Suprapubic skin (tissue), 4 donors: ENCODE data around the gene SYNE1. TPM values are rescaled to one million over a fixed set of nuclear protein-coding genes. Genes with fewer than 3 reads are reported as not detected.

Source experiments
- DNase-seq, 2 donors: peaks; one replicate each; pipeline ENCODE4 v3.0.0-alpha.2; 2019; ENCODE audit warnings: low spot score in 2 of 2
- H3K27ac ChIP-seq: fragments of 200-600 bp; sonication (generic); one replicate; pipeline ENCODE4 v1.5.1; 2019
- H3K27me3 ChIP-seq: fragments of 200-600 bp; sonication (generic); one replicate; pipeline ENCODE4 v1.5.1; 2019
- H3K36me3 ChIP-seq: fragments of 200-600 bp; sonication (generic); one replicate; pipeline ENCODE4 v1.5.1; 2019
- H3K4me1 ChIP-seq: fragments of 200-600 bp; sonication (generic); one replicate; pipeline ENCODE4 v1.5.1; 2019
- H3K4me3 ChIP-seq: fragments of 200-600 bp; sonication (generic); one replicate; pipeline ENCODE4 v1.5.1; 2019; ENCODE audit warnings: mild to moderate bottlenecking
- H3K9me3 ChIP-seq: fragments of 200-600 bp; sonication (generic); one replicate; pipeline ENCODE4 v1.5.1; 2019
- EP300 ChIP-seq: sonication (generic); formaldehyde crosslinking; IDR thresholded peaks from one replicate; pipeline ENCODE4 v1.6.1; 2017; ENCODE audit warnings: antibody characterized with exemption
- POLR2A ChIP-seq, 2 donors: fragments of 450-650 bp; IDR thresholded peaks; one replicate each; pipeline ENCODE4 v1.6.1; 2017; ENCODE audit warnings: antibody characterized with exemption in 2 of 2, mild to moderate bottlenecking in 2 of 2, moderate library complexity in 2 of 2
- POLR2AphosphoS5 ChIP-seq, 3 donors: sonication (generic); formaldehyde crosslinking; IDR thresholded peaks; one replicate each; pipeline ENCODE4 v1.6.1; 2017; ENCODE audit warnings: antibody characterized with exemption in 3 of 3
- WGBS: methylation state at CpG from one replicate; pipeline ENCODE4 v1.1.5; 2018; 5-methylcytosine and 5-hydroxymethylcytosine counted together
- total RNA-seq, 4 donors: library from RNA; depleted of rRNA; stranded (reverse); fragments of >200 nt; gene quantifications; one replicate each; pipeline ENCODE4 v1.1.0, GENCODE V29; 2016
- TF ChIP-seq, protein P1 (sequence below), 2 donors: fragments of 200-600 bp in 1 of 2; fragments of 450-650 bp in 1 of 2; sonication (generic) in 1 of 2; IDR thresholded peaks; one replicate each; pipeline ENCODE4 v1.5.1; 2016 to 2019; ENCODE audit warnings: antibody characterized with exemption in 2 of 2, mild to moderate bottlenecking in 1 of 2, moderate library complexity in 1 of 2

Gene SYNE1
- total RNA-seq, 4 donors from 2014 or later: 105 to 184 (median 132) TPM

DNA sequence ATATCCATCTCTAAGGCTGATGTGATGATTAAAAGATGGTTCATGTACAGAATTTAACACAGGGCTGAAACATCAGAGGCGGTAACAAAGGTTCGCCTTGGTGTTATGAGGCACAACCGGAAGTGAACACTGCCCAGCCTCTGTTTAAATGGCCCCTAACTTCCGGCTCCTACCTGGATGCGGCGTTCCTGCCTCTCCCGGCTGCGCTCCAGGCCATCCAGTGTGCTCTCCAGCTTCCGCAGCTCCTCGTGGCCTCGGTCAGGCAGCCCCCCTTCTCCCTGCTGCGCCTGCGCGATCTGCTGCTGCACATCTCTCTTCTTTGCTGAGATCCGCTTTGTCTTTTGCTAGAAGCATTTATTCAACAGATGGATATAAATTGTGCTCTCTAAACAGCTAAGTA is 195.3 kb downstream of the SYNE1 start:
- DNase-seq: no peak
- Histone ChIP-seq H3K36me3 (no peaks in the 10 kb centered on the region), H3K27me3 (no peaks in the 10 kb centered on the region), H3K4me1 (no peaks in the 10 kb centered on the region), H3K27ac (no peak overlapping the region), H3K9me3 (no peaks in the 10 kb centered on the region), H3K4me3 (no peak overlapping the region)
- WGBS: 94% methylated on average over 15 of the region's 15 CpGs
- TF ChIP-seq EP300 (no peak), POLR2AphosphoS5 (IDR thresholded peaks at IDR 0.05) (no peak), POLR2A (IDR thresholded peaks at IDR 0.05) (no peak)
- TF ChIP-seq, protein P1, sequence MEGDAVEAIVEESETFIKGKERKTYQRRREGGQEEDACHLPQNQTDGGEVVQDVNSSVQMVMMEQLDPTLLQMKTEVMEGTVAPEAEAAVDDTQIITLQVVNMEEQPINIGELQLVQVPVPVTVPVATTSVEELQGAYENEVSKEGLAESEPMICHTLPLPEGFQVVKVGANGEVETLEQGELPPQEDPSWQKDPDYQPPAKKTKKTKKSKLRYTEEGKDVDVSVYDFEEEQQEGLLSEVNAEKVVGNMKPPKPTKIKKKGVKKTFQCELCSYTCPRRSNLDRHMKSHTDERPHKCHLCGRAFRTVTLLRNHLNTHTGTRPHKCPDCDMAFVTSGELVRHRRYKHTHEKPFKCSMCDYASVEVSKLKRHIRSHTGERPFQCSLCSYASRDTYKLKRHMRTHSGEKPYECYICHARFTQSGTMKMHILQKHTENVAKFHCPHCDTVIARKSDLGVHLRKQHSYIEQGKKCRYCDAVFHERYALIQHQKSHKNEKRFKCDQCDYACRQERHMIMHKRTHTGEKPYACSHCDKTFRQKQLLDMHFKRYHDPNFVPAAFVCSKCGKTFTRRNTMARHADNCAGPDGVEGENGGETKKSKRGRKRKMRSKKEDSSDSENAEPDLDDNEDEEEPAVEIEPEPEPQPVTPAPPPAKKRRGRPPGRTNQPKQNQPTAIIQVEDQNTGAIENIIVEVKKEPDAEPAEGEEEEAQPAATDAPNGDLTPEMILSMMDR (IDR thresholded peaks at IDR 0.05): no peak

DNA sequence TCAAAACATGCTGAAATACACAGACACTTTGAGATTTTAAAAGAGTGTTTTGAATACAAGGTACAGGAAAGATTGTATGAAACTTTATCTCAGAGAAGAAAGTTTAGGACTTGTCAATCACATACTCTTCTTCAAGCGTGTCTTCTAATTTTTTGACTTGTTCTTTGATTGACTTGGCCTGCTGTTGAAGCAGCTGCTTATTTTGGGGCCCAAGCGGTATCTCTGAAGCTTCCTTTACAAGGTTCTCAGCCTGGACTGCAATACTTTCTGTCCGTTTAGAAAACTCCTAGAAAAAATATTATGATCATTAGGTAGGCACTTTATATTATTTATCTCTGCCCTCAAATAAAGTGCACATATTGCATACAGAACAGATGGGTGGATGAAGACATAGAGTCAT is 201.3 kb downstream of the SYNE1 start:
- Histone ChIP-seq H3K4me3 (no peak overlapping the region), H3K27ac (no peak overlapping the region), H3K36me3 (no peaks in the 10 kb centered on the region), H3K9me3 (no peaks in the 10 kb centered on the region), H3K27me3 (no peaks in the 10 kb centered on the region), H3K4me1 (no peaks in the 10 kb centered on the region)
- TF ChIP-seq, protein P1 (IDR thresholded peaks at IDR 0.05): no peak
- TF ChIP-seq POLR2AphosphoS5 (IDR thresholded peaks at IDR 0.05) (no peak), POLR2A (IDR thresholded peaks at IDR 0.05) (no peak), EP300 (no peak)
- no peak for DNase-seq
- 83% methylated on average over 3 of the region's 3 CpGs for WGBS

DNA sequence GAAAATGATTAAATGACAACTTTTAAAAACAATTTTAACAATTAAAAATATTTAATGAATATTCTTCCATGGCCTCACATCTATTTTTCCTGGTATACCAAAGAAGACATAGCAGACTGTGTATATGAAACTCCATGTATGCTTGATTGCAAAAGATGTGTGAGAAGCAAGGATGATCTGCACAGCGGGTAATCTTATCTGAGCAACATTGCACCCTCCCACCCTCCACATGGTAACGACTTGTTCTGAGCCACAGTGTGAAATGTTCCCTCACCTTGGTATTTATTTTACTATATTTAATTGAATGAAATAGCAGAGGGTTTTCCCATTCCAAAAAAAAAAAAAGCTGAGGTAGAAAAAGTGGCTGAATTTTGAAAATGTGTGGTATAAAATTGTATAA is 204.4 kb downstream of the SYNE1 start:
- Histone ChIP-seq H3K4me1 (no peaks in the 10 kb centered on the region), H3K36me3 (no peaks in the 10 kb centered on the region), H3K27me3 (no peaks in the 10 kb centered on the region), H3K9me3 (no peaks in the 10 kb centered on the region), H3K4me3 (no peak overlapping the region), H3K27ac (no peak overlapping the region)
- 81% methylated on average over 2 of the region's 2 CpGs for WGBS
- no peak for DNase-seq
- TF ChIP-seq EP300: no peak
- no peak for TF ChIP-seq POLR2A (IDR thresholded peaks at IDR 0.05)
- no peak for TF ChIP-seq POLR2AphosphoS5 (IDR thresholded peaks at IDR 0.05)
- TF ChIP-seq, protein P1 (IDR thresholded peaks at IDR 0.05): no peak

DNA sequence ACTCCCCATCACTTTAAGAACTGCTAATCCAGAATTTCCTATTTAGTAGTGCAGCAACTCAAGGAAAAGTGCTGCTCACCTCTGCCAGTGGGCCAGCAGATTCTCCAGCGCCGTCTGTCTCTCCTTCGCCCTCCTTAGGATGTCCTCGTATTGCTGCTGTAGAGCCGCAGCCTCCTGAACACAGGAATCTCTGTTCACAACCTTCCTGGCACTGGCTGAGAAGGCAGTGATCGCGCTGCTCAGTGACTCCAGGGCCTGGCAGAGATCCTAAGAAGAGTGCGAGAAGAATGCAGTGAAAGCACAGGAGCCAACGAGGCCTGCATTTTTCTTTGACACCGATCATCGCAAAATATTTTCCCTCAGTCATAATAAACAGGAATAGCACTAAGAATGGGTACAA is 209.0 kb downstream of the SYNE1 start:
- no peak overlapping the region for H3K27ac ChIP-seq
- no peak for DNase-seq
- no peaks in the 10 kb centered on the region for H3K36me3 ChIP-seq
- H3K9me3 ChIP-seq: no peaks in the 10 kb centered on the region
- WGBS: 47% methylated on average over 11 of the region's 11 CpGs
- no peaks in the 10 kb centered on the region for H3K4me1 ChIP-seq
- no peak overlapping the region for H3K4me3 ChIP-seq
- H3K27me3 ChIP-seq: no peaks in the 10 kb centered on the region
- TF ChIP-seq POLR2A (IDR thresholded peaks at IDR 0.05) (no peak), EP300 (no peak), POLR2AphosphoS5 (IDR thresholded peaks at IDR 0.05) (no peak)
- TF ChIP-seq, protein P1 (IDR thresholded peaks at IDR 0.05): no peak

DNA sequence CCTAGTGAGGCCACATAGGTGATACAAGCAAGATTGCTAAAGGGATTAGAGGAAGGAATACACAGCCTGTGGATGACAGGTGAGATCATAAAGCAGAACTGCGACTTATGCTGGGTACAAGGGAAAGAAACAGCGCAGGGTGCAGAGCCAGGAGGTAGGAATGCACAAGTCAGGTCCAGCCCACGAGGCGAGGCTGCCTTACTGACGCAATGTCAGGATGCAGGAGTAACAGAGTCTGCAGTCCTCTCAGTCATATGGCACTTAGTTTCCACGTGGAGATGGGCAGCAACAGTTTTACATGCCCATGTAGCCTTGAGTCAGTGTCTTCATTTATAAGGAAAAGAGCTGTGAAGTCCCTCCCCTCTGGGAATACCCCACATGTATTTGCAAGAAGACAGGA is 210.9 kb downstream of the SYNE1 start:
- WGBS: 59% methylated on average over 6 of the region's 6 CpGs
- no peaks in the 10 kb centered on the region for H3K9me3 ChIP-seq

More for the DNA sequence above, 210.9 kb downstream of the SYNE1 start:
- no peak for DNase-seq
- no peaks in the 10 kb centered on the region for H3K27me3 ChIP-seq
- no peak overlapping the region for H3K27ac ChIP-seq
- H3K4me3 ChIP-seq: no peak overlapping the region
- TF ChIP-seq, protein P1 (IDR thresholded peaks at IDR 0.05): no peak
- TF ChIP-seq EP300 (no peak), POLR2AphosphoS5 (IDR thresholded peaks at IDR 0.05) (no peak), POLR2A (IDR thresholded peaks at IDR 0.05) (no peak)
- H3K4me1 ChIP-seq: no peaks in the 10 kb centered on the region
- no peaks in the 10 kb centered on the region for H3K36me3 ChIP-seq
